Measurements from ENCODE around the gene EZH2. TPM values are rescaled to one million over a fixed set of nuclear protein-coding genes. Genes with fewer than 3 reads are reported as not detected.

Gene EZH2
- total RNA-seq, 1 donor from 2014 or later = 6.6 TPM

DNA sequence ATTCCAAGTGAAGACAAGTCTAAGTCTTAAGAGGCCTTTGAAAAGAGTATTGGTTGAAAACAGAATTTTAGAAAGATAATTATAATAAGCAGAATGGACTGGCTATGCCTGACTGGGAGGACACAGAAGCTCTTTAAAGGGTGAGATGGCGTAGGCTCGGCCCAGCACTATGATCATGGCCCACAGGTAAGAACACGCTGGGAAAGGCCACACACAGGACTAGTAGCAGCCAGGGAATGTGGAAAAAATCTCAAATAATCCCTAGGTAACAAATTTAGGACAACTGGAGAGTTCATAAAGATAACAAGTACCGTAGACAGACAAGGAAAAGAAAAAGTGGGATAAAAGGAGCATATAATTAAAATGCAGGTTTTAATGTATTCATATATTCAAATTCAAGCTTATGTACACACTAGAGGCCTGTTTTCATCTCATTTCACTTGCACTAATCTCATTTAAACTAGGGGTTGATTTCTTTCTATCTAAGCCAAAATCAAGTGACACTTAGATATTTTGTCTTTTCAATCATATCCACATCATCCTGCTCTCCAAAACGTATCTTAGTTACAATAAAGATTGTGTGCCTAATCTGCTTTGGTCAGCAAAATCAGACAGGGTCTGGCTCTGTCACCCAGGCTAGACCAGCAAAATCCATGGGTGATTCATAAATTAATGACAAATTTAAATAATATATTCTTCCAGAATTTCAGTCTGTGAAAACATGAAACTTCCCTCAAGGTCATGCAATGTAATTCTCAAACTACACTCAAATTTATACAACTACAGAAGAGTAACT lies 53.0 kb downstream of the EZH2 start:
- Histone ChIP-seq H3K36me3 (ENCODE audit: control insufficient read depth, insufficient read depth, low read length) (peaks cover 1% of the 10 kb centered on the region), H3K4me3 (ENCODE audit: low read depth, low read length) (no peak overlapping the region), H3K27me3 (ENCODE audit: control insufficient read depth, insufficient read depth, low read length) (no peaks in the 10 kb centered on the region)
- DNase-seq (ENCODE audit: low read depth) (no peak), FAIRE-seq (no peak)
- no peak for TF ChIP-seq CTCF (IDR thresholded peaks at IDR 0.05; ENCODE audit: insufficient read depth, low read length, severe bottlenecking)

GRCh38 chr7:148828965-148829364 lies 55.1 kb downstream of the EZH2 start:
- H3K36me3 ChIP-seq (ENCODE audit: control insufficient read depth, insufficient read depth, low read length) = peaks cover 1% of the 10 kb centered on the region
- no peak for FAIRE-seq
- no peak overlapping the region for H3K4me3 ChIP-seq (ENCODE audit: low read depth, low read length)
- no peak for DNase-seq (ENCODE audit: low read depth)
- H3K27me3 ChIP-seq (ENCODE audit: control insufficient read depth, insufficient read depth, low read length) = no peaks in the 10 kb centered on the region
- no peak for TF ChIP-seq CTCF (IDR thresholded peaks at IDR 0.05; ENCODE audit: insufficient read depth, low read length, severe bottlenecking)

- no peaks in the 10 kb centered on the region for H3K27me3 ChIP-seq (ENCODE audit: control insufficient read depth, insufficient read depth, low read length)
- FAIRE-seq = no peak
- no peak overlapping the region for H3K4me3 ChIP-seq (ENCODE audit: low read depth, low read length)
- no peaks in the 10 kb centered on the region for H3K36me3 ChIP-seq (ENCODE audit: control insufficient read depth, insufficient read depth, low read length)
- DNase-seq (ENCODE audit: low read depth) = no peak
- no peak for TF ChIP-seq CTCF (IDR thresholded peaks at IDR 0.05; ENCODE audit: insufficient read depth, low read length, severe bottlenecking)
Observed at GRCh38 chr7:148825338-148825737, 58.8 kb downstream of the EZH2 start.

DNA sequence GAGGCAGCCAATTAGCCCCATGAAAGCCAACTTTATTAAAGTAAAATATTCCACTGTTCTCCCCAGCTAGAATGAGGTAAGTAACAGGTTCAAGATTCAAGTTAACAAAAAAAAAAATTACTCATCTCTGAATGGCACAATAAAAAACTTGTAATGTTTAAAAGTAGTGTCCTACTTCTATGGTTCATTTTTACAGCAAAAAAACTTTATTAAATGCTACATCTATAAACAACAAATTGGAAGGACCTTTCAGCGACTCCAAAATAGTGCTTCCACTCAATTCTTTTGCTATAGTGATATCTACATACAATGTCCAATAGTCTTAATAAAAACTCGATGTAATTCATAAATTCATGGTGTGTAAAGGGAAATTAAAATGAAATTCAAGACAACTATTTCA lies 59.2 kb downstream of the EZH2 start:
- no peaks in the 10 kb centered on the region for H3K36me3 ChIP-seq (ENCODE audit: control insufficient read depth, insufficient read depth, low read length)
- DNase-seq (ENCODE audit: low read depth) (no peak), FAIRE-seq (no peak)

GRCh38 chr7:148821422-148821821 lies 62.7 kb downstream of the EZH2 start:
- DNase-seq (ENCODE audit: low read depth) (no peak), FAIRE-seq (no peak)
- no peak for TF ChIP-seq CTCF (IDR thresholded peaks at IDR 0.05; ENCODE audit: insufficient read depth, low read length, severe bottlenecking)
- Histone ChIP-seq H3K36me3 (ENCODE audit: control insufficient read depth, insufficient read depth, low read length) (peaks cover 3% of the 10 kb centered on the region), H3K4me3 (ENCODE audit: low read depth, low read length) (no peak overlapping the region), H3K27me3 (ENCODE audit: control insufficient read depth, insufficient read depth, low read length) (no peaks in the 10 kb centered on the region)

More for the DNA sequence above, 59.2 kb downstream of the EZH2 start:
- Histone ChIP-seq H3K4me3 (ENCODE audit: low read depth, low read length) (no peak overlapping the region), H3K27me3 (ENCODE audit: control insufficient read depth, insufficient read depth, low read length) (no peaks in the 10 kb centered on the region)
- TF ChIP-seq CTCF (IDR thresholded peaks at IDR 0.05; ENCODE audit: insufficient read depth, low read length, severe bottlenecking) = no peak
